ENCODE results near the gene PPIP5K1. TPM values are rescaled to one million over a fixed set of nuclear protein-coding genes. Genes with fewer than 3 reads are reported as not detected.

The PPIP5K1 gene
- total and polyA plus RNA-seq, 9 of the 15 experiments (the other 6 are each of a cell fraction or from before 2014, with no cell fraction given) = 2.5 to 74.6 (median 35.1) TPM

- TF ChIP-seq YY1 (IDR thresholded peaks at IDR 0.05; ENCODE audit: borderline replicate concordance in 1 of 3, control insufficient read depth in 1 of 3, extremely low read depth in 1 of 3, insufficient read depth in 3 of 3, insufficient read length in 1 of 3, insufficient replicate concordance in 2 of 3, low read depth in 1 of 3, low read length in 2 of 3) (peak in 1 of 3 experiments; percentile 14), PHF21A (IDR thresholded peaks at IDR 0.05; ENCODE audit: borderline replicate concordance, low read depth) (no peak), ZNF77 (CRISPR knock-in tag; IDR thresholded peaks at IDR 0.05) (no peak), MNT (conservative IDR thresholded peaks at IDR 0.05) (peak in 1 of 2 experiments; percentile 58; a peak in 2 of 4 replicates), SMARCE1 (IDR thresholded peaks at IDR 0.05) (peak; percentile 22; the same call in 1 of the 2 replicates), DPF2 (IDR thresholded peaks at IDR 0.05) (peak; percentile 66), ZFX (CRISPR knock-in tag; IDR thresholded peaks at IDR 0.05) (0 out of 2 replicates have a peak, but pooled peaks have one; percentile 29), NEUROD1 (IDR thresholded peaks at IDR 0.05; ENCODE audit: borderline replicate concordance, low read depth, low read length, partially characterized antibody) (peak; percentile 27), THAP7 (CRISPR knock-in tag; IDR thresholded peaks at IDR 0.05) (no peak), NRF1 (conservative IDR thresholded peaks at IDR 0.05 in 1 of 2, IDR thresholded peaks at IDR 0.05 in 1 of 2) (peak; percentile 70 to 75), NFE2L1 (tag; IDR thresholded peaks at IDR 0.05; ENCODE audit: borderline replicate concordance, low read depth) (peak; percentile 29; the same call in 1 of the 2 replicates), VEZF1 (CRISPR knock-in tag; IDR thresholded peaks at IDR 0.05) (peak; percentile 83), ETS1 (conservative IDR thresholded peaks at IDR 0.05; ENCODE audit: control insufficient read depth, low read depth, low read length) (0 out of 2 replicates have a peak, but pooled peaks have one; percentile 9), PKNOX1 (IDR thresholded peaks at IDR 0.05) (no peak), TRIM24 (IDR thresholded peaks at IDR 0.05) (0 out of 4 replicates have a peak, but pooled peaks of 1 of the 2 experiments have one; percentile 19), NFE2 (IDR thresholded peaks at IDR 0.05; ENCODE audit: low read depth) (peak; percentile 95), ZBTB7A (IDR thresholded peaks at IDR 0.05; ENCODE audit: borderline replicate concordance, control insufficient read depth, low read depth, low read length) (peak; percentile 75)
Measured at GRCh38 chr15:43518197-43518761, 71.7 kb downstream of the PPIP5K1 start (continued).

Data from K562 (cell line).